GM12874 (cell line): Measurements from ENCODE around the gene RNPS1.

Experiments used
- CTCF ChIP-seq: IDR thresholded peaks from 2 replicates; pipeline ENCODE4 v1.5.1; 2011; ENCODE audit warnings: low read depth, mild to moderate bottlenecking, control low read depth, low read length, moderate library complexity; ENCODE audit not compliant: insufficient read depth

RNPS1 gene

DNA sequence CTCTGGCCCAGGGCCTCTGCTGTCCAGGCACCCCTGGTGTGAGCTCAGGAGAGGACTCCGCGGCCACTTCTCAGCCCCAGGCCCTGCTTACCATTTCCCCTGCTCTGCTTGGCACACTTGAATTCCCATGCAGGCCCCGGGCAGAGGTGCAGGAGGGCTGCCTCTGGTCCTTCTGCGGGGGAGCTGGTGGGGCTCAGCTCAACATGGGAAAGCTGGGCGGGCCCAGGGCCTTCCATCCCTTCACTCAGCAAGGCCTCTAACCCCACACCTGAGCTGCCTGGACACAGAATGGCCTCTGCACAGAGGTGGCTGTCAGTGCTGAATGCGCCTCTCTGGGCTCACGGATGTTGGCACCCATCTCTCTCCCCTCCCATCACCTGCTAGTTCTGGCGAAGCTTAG is 12.5 kb upstream of the RNPS1 start:
- TF ChIP-seq CTCF, result no peak

DNA sequence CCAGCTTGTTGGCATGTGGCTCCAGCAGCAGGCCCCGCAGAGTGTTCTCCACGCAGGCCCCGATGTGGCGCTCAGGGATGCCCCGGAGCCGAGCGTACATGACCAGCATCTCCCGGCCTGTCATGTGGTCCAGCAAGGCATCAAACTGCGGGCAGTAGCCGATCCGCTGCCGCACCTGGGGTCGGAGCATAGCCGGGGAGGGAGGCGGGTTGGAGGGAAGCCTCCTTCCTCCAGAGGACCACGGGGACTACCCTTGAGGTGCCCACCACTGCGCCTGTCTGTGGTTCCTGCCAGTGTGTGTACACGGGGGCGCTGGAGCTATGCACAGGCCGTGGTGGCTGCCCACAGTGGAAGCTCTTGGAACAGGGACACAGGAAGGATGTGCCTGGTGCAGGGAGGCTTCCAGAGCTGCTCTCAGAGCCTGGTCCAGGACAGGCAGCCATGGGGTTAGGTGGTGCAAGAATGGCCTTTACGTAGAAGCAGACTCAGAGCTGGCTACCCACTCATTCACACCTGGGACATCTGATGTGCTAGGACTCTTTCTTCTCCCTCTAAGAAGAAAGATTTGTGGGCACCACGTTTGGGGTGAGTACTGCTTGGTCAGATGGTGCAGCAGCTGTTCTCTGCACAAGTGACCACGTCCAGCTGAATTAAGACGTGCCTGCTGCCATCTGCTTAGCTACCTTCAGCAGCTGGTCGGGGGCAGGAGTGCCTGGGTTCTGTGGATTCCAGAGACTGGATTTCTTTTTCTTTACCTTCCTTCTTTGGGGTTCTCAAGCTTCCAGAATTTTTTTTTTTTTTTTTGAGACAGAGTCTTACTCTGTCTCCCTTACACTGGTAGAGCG is 11.3 kb upstream of the RNPS1 start:
- TF ChIP-seq CTCF, result no peak

- TF ChIP-seq CTCF, result no peak
Observed at GRCh38 chr16:2278272-2278608, 10.3 kb upstream of the RNPS1 start.

- no peak for TF ChIP-seq CTCF
Observed at GRCh38 chr16:2277466-2278271, 9.7 kb upstream of the RNPS1 start.

- no peak for TF ChIP-seq CTCF
Observed at GRCh38 chr16:2276368-2277195, 8.7 kb upstream of the RNPS1 start.

DNA sequence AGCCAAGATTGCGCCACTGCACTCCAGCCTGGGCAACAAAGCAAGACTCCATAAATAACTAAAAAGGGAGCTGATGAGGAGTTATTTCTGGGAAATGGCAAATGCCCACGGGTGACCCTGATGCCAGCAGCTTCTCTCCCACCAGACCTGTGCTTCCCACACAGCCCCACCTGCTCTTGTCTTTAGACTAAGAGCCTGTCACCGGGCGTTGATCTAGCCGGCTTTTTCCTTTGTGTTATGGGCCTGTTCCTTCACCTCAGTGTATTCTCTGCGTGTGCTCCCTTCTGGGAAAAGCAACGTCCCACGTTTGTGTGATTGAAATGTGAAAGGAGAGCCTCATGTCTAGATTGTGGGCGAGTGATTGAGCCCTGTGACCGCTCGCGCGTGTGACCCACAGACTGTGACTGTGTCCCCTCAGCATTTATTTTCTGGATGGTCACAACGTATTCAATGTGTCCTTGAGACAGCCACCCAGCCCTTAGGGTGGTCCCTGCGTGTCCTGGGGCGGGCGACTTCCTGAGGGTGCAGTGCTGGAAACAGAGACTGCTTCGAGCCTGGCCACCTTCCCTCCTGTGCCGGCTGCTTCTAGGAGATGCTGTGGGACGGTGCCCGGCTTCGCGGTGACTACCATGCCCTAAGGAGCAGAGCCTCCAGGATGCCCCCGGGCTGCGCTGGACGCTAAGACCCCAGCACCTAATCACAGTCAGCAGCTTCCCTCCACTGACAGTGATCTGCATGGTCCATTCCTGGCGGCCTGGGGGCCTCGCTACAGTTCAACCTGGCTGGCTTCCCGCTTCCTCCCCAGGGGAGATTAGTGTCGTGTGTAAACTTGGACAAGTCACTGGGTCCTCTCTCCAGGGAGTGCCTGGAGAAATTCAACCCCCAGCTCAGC is 7.8 kb upstream of the RNPS1 start:
- no peak for TF ChIP-seq CTCF
